HG03060 (cell line): Measurements from ENCODE around the gene SKOR1.

Experiments
- ATAC-seq: cut with Tn5 transposase; IDR thresholded peaks from one replicate; pipeline ENCODE4 v1.9.1; 2021; ENCODE audit warnings: low read depth, moderate number of reproducible peaks; ENCODE audit not compliant: unreplicated experiment

Gene SKOR1

GRCh38 chr15:67829647-67830504 is 4.6 kb downstream of the SKOR1 start:
- no peak for ATAC-seq

- ATAC-seq: no peak
Measured at GRCh38 chr15:67831363-67831762, 6.1 kb downstream of the SKOR1 start.

DNA sequence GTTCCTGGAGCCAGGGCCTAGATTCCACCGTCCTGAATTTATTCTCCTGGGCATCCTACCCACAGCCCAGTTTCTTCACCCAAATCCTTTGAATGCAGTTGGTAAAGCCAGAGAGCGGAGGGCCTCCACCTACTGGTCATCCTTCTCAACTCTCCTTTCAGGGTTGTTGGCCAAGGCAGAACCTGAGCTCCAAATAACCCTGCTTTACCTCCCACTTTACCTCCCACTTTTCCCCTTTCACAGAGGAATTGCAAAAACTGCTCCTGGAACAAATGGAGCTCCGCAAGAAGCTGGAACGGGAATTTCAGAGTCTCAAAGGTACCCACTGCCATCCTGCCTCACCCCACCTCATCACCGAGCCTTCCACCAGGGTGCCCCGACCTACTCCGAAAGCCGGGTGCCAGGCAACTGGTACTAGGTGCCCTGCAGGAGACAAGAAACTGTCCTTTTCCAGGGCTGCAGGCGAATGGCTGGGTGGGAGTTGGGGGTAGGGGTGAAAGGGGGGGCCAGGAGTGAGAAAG is 6.8 kb downstream of the SKOR1 start:
- ATAC-seq: no peak

GRCh38 chr15:67832897-67833709 is 7.8 kb downstream of the SKOR1 start:
- no peak for ATAC-seq

GRCh38 chr15:67833710-67834511 is 8.6 kb downstream of the SKOR1 start:
- ATAC-seq: no peak

DNA sequence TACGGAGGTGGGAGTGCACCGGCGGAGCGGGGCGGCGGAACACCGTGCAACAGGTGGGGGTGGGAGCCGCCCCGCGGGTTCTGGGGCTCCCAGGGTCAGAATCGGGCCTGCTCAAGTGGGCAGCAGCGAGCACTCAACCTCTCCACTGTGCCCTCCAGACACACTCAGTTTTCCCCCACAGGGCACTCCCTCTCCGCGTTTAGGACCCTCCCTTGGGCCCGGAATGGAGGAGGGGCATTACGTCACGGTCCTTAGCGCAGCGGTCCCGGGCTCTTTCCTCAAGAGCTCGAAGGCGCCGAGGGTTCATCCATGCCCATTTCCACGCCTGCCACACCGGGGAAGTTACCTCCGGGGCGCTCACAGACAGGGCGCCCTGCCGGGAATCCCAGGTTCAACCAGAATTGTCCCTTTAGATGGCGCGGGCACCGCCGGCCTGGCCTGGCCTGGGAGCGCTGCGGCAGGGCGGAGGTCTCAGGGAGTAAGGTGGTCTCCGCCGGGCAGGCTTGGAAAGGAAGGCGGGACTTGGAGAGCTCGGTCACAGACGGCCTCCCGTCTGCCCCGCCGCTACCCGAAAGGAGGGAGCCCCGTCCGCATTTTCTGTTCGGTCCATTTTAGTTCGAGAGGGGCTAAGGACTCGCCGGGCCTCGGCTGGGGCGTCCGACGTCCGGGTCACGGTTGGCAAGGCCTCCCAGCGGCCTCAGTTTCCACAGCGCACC is 9.4 kb downstream of the SKOR1 start:
- no peak for ATAC-seq

DNA sequence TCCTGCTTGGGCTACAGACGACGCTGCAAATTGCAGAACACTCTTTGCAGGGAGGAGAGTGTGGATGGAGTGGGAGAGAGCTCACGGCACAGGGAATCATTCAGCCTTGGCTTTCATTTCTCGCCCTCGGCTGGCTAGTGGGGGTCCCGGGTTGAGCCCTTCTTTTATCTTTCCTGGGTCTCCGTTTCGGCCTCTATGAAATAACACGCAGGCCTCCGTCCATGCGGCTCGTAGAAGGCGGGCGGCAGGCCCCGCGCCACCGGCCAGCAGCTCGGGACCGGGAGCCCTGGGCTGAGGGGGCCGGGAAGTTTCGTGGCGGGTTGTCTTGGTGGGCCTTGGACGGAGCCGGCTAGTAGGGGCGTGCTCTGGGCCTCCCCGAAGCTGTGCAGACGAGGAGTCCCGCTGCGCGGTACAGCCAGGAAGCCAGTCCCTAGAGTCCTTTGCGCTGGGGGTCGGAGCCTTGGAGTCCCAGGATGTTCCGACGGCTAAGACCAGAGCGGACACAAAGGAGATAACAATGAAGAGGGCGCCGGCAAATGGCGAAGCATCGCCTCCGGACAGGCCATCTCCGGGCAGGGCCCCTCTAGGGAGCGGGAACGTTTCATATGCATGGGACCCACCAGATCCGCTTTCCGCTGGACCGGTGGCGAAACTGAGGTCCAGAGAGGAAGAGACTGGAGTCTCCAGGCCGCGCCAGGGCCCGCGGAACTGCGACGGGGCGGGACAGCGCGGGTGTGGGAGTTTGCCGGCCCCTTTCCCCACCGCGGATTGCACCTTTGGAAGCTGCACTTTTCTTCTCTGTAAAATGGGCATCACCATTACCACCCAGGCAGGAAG is 10.2 kb downstream of the SKOR1 start:
- no peak for ATAC-seq

GRCh38 chr15:67836134-67836455 is 10.8 kb downstream of the SKOR1 start:
- ATAC-seq: no peak

DNA sequence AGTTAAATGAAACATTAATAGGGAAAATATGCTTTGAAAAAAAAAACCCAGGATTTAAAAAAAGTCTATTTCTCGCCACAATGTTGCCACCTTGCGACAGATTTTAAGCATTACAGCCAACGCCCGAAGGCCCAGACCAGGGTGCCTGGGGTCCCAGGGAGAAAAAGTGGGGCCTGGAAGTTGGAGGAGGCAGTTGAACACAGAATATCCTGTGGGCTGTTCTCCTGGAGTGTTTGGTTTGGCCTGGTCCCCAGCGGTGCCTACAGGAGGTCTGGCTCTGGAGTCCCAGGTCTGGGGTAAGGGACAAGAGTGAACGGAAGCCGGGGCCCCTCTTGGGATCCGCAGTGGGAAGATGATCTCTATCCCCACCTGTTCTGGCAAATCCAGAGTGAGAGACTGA is 11.2 kb downstream of the SKOR1 start:
- no peak for ATAC-seq

- ATAC-seq: no peak
Measured at GRCh38 chr15:67836955-67837354, 11.6 kb downstream of the SKOR1 start.

- ATAC-seq: no peak
Measured at GRCh38 chr15:67838789-67839332, 13.6 kb downstream of the SKOR1 start.

DNA sequence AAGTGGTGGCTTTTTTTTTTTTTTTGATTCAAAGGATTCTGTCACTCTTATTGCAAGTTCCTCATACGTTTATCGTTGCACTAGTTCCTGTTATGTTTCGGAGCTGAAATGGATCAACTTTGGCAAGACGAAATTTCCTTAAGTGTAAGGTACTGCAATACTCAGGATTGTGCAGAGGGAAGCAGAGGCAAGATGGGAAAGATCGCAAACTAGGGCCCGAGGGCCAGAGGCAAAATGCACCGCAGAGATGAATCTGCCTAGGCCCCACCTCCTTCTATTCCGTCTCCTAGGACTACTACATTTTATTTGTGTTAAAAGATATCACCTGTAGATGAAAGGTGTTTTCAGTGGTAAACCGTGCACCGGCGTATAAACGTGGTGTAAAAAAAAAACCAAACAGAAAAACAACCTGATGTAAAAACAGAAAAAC is 14.2 kb downstream of the SKOR1 start:
- ATAC-seq: no peak

GRCh38 chr15:67839929-67840748 is 14.8 kb downstream of the SKOR1 start, which contains the start of gene RNU6-1:
TSS of gene RNU6-1 (minus strand) at chr15:67840045.
- peak; percentile 49 for ATAC-seq

DNA sequence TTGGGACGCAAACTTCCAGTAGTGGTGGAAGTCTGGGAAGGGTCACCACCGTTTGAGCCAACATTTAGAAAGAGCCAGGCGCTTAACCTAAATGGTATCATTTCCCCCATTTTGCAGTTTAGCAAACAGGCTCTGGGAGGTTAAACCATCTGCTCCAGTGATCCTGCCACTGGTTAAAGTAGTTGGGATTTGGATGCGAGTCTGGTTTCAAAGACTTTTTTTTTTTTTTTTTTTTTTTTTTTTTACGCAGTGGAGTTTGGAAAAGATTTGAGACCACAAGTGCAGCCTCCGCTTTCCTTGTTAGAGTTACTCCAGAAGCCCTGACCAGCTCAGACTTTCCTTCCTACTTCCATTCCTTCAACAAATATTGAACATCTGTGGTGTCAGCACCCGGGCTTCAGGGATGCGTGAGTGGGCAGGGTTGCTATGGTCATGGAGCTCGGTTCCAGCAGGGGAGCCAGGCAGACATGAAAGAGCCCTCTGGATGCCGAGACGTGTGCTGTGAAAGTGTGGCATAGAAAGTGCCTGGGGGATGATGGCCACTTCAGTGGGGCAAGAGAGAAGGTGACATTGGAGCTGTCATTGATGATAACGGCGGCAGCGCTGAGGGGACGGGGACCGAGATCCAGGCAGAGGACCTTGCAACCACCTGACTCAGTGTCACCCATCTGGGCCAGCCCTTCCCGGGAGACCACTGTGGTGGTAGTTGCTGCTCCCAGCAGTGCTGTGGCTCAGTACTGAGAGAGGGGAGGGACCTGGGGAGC is 15.6 kb downstream of the SKOR1 start:
- ATAC-seq: no peak

DNA sequence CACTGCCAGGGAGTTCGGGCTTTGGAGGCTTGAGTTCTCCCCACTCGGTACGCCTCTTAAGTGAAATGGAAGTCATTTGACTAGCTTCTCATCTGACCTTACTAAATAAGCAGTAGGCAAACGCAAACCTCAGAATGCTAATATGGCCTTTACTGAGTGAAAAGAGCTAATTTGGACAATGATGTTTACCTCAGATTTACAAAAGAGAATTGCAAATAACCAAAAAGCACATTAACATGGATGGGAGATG is 16.1 kb downstream of the SKOR1 start:
- ATAC-seq: no peak

DNA sequence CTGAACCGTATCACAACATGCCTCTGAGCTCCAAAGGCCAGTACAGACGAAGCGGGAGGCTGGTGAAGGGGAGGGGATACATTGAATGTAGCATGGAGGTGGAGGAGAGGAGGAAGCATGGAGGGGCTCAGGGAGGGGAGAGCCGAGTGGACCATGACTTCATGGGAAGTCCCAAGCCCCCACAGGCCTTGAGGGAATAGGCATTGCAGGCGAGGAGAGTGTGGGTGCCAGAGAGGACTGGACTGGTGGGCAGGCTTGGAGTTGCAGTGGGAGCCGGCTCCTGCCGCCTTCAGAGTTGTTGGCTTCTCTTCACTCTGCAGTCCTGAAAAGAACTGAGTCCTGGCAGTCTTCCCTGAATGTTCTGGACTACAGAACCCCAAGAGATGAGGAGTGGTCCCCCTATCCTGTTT is 17.8 kb downstream of the SKOR1 start:
- no peak for ATAC-seq

DNA sequence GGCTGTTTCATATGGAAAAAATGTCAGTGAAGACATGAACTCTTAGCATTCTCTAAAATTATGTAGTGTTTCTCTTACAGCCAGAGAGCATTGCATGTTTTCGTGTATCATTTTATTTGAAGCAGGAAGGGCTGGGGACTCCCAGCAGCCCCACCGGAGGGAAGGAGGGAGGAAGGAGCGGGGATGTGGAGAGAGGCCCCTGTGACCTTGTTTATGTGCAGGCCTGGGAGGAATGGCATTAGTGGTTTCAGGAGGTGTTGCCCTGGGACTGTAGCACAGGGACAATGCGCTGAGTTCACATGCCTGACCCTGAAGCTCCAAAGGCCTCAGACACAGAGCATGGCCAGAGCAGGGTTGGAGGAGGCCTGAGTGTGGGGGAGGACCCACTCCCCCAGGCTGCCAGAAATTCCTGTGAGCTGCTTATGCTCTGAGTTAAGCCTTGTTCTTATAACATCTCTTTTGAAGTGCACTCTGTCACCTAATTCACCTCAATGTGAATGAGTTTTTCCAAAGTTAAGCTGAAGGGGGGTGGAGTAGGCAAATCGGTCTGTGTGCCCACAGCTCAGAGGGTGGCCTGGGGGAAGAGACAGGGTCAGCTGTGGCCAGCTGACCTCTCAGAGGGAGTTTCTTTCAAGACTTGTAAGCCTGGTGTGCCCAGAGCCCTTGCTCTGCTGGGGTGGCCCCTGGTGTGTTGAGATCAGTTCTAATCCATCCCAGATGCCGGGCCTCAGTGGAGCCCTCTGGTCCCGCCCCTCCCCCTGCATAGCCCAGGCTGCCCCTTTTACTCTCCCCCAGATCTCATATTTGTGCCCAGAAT is 18.5 kb downstream of the SKOR1 start:
- ATAC-seq: no peak
